ENCODE data around the gene TRIM16.
"Not testable (repeated sequence)": the region's sequence is repeated elsewhere in the genome, so short reads cannot be mapped to it uniquely, and the experiment has no call there.

The TRIM16 gene

DNA sequence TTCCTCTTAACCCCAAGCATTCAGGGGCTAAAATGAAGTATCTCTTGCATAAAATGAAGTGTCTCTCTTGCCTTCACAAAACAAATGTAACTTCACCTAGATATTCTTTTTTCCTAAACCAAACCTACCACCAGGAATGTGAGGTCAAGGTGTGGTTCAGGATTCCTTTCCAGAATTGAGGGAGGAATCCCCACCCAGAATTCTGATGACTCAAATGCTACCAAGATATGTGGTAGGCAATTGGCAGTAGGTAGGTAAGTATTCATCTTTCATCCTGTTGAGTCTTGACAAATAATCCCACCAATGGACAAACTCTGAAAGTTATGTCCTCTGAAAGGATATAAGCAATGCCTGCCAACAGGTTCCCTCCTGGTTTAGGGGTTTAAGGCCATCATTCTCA is 26.2 kb downstream of the TRIM16 start:
- DNase-seq: no peak

DNA sequence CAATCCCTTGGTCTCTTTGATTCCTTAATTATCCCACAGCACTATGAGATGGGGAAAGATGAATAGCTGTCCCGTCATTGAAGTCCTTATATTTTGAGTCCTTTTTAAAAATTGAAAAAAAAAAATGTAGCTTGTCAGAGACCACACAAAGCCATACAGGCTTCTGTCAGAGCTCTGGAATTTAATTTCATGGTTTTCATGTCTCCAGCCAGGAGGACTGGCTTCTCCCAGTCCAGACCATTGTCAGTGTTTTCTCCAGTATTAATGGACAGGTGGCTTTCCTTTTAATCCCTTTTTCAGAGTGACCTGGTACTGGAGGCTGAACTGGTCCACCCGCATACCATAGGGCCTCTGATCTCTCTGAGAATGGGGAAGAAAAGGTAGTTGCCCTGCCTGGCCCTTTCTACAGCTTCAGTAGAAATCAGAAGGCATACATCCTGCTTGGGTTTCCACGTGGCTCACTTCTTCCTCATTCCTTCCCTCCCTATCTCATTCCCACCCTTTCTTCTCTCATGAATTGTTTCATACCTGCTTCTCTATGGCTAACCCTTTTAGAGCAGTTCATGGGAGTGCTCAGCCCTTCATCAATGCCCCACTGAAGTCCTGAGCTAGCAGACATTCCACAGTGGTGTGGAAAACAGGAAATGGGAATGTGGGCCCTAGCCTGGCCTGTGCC is 29.1 kb downstream of the TRIM16 start:
- DNase-seq: peak; percentile 31

DNA sequence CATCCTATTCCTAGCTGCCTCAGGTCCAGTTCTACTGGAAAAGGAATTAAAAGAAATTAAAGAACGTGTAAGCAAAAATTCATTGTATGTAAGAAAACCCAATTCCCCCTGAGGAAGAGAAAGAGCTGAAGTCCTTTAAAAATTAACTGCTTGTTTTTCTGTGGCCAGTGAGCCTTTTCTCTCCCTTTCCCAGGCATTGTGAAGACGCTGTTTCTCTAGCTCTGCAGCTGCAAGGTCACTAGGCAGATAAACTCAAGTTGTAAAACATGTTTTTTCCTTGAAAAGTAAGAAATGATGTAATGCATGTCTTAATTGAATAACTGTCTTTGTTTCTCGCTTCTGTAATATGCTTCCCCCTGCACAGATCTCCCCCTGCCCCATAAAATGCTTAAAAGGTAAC is 29.7 kb downstream of the TRIM16 start:
- DNase-seq: not testable (repeated sequence)

DNA sequence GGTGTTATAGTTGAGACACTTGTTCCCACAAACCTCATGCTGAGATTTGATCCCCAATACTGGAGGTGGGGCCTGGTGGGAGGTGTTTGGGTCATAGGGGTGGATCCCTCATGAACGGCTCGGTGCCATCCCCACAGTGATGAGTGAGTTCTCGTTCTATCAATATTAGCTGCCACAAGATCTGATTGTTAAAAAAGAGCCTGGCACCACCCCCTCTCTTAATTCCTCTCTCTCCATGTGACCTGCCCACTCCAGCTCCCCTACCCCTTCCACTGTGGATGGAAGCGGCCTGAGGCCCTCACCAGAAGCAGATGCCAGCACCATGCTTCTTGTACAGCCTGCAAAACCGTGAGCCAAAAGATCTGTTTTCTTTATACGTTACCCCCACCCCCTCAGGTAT is 31.2 kb downstream of the TRIM16 start:
- DNase-seq: no peak

DNA sequence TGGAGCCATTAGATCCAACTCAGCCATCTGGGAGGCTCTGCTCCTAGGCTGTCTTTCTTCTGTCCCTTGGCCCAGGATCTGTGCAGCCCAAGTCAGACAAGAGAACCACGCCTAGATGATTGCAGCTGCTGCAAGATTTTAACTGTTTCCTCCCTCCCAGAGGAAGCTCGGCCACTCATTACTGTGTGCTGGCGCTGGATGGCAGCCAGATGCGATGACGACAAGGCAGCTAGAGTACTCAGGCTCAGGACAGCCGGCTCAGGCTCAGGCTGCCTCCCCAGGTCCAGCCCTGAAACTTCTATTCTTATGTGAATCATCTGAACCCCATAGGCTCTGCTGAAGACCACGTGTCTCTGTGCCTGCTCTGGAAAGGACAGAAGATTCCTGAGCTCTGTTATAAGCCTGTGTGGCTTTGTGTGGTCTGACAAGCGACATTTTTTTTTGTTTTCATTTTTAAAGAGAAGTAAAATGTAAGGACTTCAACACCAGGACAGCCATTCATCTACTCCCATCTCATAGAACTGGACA is 32.5 kb downstream of the TRIM16 start:
- peak; percentile 80 for DNase-seq

DNA sequence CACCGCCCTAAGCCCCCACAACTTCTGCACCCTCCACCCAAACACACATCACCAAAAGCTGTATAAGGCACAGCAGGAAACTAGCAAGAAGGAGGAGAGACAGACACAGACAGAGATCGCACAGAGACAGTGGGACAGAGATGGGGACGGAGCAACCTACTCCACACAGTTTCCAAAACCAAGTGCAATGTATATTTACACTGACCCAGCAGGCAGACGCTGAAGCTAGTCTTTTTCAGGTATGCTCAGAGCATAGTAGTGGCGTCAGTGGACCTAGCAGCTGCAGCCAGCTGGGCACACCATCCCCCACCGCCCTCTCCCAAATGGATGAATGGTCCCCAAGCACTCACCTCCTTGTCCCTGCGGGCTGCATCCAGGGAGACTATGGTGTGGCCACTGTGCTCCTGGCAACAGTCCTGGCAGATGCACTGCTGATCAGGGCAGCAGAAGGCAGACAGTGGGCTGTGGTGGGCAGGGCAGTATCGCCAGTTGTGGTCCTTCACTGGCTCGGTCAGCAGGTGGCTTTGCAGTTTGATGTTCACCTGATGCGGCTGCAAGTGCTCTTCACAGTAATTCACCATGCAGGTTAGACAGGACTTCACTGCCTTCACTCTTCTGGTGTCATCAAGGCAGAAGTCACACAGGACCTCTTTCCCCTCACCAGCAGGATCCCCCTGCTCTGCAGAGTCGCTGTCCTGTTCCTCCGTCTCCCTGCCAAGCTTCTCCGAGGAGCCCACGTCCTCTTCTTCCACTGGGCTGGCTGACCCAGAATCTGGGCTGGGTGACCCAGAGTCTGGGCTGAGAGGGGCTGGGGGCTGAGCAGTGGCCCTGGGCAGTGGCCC is 33.1 kb downstream of the TRIM16 start:
- no peak for DNase-seq

DNA sequence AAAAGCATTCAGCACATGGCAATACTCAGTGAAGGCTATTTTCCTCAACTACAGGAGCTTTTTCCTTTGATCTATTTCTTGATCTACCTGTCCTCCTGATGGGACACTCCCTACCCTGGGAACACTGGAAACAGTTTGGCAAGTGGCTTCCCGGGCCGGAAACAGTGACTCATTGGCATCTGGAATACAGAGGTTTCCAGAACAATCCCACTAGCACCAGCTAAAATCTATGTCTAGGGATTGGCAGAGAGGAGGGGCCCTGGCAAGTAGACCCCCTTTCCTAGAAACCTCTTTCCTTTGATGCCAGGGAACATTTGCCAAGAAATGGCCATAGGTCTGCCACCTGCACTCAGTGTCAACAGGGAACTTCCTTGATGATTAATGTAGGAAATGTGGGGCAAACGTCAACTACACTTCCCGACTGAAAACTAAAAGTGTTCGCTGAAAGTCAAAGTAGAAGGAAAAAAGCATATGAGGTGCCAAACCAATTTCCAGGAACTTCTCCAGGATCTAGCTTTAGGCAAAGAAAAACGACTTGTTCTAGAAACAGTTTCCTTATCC is 34.2 kb downstream of the TRIM16 start:
- DNase-seq: no peak

DNA sequence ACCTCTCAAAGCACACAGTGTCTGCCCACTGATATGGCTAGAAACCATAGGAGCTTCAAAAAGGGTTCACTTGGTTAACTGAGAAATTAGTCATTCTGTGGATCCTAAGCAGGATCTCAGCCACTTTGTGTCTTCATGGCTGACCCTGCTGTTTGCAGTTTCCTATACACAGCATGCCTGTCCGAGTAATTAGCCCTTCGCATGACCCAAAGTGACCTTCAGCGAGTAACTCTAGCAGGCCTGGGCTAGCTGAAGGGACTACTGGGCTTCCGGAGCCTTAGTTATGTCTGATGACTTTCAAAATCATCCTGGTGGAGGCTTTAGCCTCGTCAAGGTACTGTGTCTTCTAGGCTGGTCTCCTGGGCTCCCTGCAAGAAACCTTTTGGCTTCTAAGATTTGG is 35.7 kb downstream of the TRIM16 start:
- DNase-seq: no peak

DNA sequence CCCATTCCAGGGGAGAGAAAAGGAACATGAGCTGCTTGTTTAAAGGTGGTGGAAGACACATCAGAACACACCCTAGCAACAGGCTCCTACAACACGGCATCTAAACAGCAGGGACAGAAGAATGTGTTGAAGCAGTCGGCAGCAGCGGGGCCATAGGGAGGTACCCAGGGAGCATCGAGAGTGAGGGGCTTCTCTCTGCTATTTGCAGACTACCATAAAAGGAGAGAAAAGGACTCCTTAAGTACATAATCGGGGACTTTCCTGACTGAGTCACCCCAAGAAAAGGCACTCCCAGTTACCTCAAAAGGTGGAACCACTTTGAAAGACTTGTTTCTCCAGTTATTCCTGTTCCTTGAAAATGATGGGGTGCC is 38.2 kb downstream of the TRIM16 start:
- not testable (repeated sequence) for DNase-seq

DNA sequence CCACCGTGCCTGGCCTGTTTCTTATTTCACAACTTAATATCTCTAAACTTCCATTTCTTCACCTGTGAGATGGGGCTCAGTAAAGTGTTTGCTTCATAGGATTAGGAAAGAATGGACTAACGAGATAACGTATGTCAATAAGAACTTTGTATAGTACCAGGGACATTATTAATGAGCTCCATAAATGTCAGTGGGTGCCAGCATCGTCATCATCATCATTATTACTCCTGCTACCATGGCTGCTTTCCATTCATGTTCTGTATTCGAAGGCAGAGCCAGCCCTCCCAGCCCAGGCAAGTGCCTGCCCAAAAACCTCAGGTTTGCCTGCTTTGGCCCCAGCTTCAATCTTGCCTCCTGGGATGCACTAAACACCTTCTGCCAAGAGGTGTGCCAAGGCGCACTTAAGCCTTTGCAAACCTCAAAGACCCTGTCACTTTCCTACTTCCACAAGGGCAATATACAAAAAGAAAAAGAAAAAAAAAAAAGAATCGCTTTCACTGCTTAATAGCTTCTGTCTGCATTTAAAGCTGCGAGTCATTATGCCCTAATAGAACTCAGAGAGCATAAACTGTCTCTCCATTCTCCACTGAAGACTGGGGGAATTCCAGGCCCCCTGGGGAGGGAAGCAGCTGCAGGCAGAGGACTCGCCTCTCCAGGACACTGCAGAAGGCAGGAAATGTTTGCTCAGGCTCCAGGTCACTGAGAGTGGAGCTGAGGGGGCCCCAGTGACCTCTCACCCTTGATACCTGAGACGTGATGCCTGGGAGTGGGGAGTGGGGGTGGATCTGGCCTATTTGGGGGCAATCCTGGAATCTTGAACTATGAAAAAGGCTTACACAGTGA is 38.8 kb downstream of the TRIM16 start:
- not testable (repeated sequence) for DNase-seq

DNA sequence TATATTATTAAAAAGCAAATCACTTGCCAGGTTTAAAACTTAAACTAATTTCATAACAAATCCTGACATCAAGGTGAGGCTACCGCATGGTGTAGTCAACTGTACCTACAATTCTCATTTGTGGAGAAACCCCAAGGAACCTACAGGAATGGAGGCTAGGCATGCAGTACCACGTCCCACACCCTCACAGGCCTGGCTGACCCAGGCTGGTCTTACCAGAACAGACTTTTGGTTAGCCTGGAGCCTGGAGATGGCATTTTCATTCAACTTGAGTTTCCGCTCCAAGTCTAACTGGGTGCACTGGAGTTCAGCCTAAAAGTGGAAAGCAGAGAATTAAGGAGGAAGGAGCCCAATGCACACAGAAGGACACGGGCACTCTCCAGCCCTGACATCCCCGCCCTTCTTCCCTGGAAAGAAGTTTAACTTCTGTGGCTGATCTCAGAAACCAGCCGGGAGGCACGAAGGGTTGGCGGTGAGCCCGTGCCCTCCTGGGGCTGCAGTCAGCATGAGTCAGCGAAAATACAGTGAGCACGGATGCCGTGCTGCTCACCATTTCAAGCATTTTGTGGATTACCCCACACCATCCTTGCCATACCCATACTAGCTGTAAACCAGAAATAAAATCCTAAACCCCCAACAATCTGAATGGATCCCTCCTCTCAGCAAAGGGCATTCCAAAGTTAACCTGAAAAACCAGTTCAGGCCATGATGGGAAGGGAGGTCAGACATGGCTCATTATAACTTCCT is 41.4 kb downstream of the TRIM16 start:
- DNase-seq: not testable (repeated sequence)

DNA sequence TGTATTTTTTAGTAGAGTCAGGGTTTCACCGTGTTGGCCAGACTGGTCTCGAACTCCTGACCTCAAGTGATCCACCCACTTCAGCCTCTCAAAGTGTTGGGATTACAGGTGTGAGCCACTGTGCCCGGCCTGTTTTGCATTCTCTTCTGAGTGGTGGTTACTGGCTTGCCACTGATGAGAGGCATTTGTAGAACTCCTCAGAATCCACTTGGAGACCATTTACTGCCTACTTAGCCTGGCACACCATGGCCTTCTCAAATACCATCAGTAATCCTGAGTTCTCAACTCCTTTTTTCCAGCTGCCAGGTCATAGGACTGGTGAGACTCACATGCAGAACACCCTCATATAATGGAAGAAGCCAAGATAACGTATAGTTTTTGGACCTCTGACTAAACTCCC is 42.1 kb downstream of the TRIM16 start:
- not testable (repeated sequence) for DNase-seq

DNA sequence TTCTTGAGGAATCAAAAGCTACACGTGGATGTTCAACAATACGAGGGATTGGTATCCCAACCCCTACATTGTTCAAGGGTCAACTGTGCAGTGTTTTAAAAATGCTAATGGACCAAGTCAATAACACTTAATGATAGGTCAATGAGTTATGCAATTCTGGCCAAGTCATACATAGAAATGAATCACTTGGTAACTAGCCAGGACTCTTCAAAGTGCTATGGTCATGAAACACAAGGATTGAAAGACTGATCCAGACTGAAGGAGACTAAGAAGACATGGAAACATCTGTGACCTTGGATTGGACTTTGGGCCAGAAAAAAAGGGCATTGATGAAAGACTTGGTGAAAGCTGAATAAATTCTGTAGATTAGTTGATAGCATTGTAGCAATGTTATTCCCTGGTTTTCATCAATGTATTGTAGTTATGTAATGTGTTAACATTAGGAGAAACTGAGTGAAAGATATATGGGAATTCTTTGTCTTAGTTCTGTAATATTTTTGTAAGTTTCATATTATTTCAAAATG is 53.1 kb downstream of the TRIM16 start:
- DNase-seq: not testable (repeated sequence)

DNA sequence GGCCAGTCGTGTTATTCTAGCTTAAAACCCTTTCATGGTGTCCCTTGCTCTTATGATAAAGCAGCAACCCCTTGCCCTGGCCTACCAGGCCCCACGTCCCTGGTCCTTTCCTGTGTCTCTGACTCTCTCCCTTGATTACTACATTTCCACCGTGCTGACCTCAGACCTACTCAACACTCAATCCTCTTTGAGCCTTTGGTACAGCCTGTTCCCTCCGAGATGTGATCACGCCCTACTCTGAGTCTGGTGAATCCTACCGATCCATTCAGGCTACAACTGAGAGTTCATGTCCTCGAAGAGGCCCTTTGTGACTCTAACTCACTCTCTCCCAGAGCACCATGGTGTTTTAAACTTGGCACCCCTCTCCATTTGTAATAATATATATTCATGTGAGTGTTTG is 54.1 kb downstream of the TRIM16 start:
- DNase-seq: not testable (repeated sequence)

DNA sequence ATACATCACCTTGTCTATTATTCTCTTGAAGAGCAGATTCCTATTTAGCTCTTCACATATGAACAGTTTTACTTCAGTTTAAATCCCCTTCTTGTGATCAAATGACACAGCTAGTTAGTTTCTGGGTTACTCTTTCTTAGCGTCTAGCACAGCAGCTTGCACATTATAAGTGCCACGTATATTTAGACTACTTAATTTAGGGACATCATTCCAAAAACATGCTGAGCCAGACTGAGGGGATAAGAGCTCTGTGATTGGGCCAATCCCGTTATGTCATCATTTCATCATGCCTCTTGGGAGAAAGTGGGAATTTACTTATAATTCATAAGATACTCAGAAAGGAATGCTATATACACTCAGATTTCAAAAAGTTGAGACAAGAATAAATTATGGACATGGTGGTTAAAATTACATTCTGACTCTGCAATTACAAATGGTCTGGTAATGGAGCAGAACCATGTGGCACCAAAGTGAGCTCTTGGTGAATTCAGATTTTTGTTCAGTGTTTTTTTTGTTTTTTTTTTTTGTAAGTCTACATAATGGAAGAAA is 60.4 kb downstream of the TRIM16 start:
- not testable (repeated sequence) for DNase-seq

DNA sequence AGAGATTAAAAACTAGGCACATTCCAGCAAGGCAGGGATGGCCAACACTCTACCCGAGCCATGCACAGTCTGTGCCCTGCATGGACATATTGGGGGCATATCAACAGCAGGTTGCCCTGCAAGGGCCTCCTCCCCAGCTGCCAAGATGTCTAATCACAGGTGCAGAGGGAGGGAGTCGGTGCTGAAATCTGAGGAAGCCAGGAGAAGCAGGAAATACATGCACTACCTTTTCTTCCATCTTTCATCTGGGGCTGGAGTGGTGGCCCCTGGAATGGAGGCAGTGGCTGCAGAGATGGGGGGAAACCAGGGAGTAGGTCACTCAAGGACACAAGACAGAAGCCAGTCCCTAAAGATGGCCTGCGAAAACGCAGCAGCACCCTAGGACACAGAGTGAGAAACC is 60.9 kb downstream of the TRIM16 start:
- DNase-seq: not testable (repeated sequence)

DNA sequence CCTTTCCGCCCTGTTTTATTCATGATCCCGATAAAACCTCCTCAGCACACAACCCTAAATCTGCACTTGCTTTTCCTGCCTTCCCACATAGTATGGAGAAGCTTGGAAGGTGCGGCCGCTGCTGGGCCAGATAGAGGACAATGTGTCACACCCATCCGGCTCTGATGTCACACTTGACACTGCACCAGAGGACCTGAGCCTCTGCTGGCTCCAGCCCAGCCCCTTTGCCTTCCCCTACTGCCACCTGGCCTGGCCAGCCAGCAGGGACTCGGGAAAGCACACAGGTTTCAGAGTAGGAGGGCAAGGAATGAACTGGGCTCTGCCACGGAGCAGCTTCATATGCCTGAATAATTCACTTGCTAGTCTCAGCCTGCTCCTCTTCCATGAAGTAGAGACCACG is 62.0 kb downstream of the TRIM16 start:
- not testable (repeated sequence) for DNase-seq

DNA sequence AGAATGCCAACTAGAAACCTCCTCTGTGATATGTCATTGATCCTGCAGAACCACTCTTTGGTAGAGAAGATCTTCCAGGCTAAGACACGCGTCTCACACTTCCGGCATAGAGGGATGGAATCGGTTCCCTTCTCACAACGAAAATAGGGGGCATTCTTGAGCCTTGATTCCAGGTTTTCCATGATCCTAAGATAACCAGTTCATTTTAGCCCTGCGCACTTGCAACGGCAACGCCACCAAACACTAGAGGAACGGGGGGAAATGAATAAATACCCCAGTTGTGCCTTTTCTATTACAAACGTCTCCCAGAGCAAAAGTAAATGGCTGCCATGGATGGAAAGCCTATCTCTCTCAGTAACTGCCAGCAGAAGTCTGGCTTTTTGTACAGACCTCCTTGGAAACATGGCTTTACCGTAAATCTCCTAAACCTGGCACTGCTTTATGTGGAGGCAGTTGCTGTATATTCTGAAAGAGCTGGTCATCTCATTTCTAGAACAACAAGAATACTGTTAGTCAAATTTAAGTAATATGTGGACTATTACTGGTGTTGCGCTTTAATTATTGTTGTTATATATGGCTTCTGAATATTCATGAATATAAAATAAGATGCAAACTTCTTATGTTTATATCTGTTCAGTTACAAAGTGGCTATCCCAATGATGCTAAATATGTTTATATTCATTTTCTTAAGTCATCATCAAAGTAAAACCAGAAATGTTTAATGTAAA is 64.6 kb downstream of the TRIM16 start, which contains the start of gene FBXW10B:
Gene FBXW10B, minus strand, starts transcription at position 374 of the 728 bp plus-strand sequence. Its CDS starts 192 bp downstream, at position 182.
- DNase-seq: not testable (repeated sequence)

DNA sequence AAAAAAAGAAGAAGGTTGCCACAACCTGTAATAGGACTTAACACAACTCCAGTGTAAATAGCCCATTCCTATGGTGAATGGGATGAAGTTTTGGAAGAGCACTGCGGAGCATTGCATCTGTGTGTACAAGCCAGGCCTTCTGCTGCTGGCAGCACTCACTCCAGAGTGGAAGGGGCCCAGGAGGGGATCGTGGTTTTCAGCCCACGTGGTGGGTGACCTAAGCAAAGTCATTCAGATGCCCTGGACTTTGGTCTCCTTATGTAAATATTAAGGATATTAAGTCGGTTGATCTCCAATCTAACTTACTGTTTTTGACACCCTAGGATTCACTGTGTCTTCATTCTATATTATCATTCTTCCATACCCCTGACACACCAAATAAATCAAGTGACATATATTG is 67.3 kb downstream of the TRIM16 start:
- not testable (repeated sequence) for DNase-seq

DNA sequence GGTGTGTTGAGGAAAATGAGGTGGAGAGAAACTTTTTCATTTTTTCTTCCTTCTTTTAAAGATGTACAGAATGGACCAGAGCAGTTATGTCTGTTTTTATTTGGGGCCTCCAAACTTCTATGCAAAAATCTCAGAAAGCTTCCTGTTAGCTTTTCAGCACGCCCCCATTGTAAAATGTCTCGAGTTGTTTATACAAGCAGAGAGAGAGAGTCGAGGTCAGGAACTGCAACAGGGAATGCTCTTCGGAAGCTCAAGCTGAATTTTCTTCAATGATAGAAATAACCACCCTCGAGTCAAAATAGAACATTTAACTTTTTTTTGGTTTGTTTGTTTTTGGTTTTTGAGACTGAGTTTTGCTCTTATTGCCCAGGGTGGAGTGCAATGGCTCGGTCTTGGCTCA is 68.3 kb downstream of the TRIM16 start:
- not testable (repeated sequence) for DNase-seq

DNA sequence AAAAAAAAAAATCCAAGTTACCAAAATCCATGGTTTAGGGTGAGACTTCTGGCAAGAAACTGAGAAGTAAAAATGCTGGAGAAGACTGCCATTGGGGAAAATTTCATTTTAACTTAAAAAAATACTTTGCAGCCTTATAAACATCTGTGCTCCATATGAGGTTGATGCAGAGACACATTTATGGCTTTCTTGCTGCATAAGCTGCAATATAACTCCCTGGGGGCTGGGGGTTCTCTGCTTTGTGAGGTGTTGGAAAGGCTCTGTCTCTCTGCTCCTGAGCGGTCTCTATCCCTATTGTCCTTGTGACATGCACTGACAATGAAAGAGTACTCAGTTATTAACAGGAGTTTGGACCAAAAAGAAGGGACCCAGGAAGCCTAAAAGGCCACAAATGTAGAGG is 71.0 kb downstream of the TRIM16 start:
- not testable (repeated sequence) for DNase-seq
